HG03521 (cell line): ENCODE data around the gene CACNG1.
"Not testable (repeated sequence)": the region's sequence is repeated elsewhere in the genome, so short reads cannot be mapped to it uniquely, and the experiment has no call there.

ENCODE experiments used
- ATAC-seq: cut with Tn5 transposase; IDR thresholded peaks from one replicate; pipeline ENCODE4 v1.9.1; 2021; ENCODE audit warnings: mild to moderate bottlenecking, moderate library complexity; ENCODE audit not compliant: unreplicated experiment

The CACNG1 gene

DNA sequence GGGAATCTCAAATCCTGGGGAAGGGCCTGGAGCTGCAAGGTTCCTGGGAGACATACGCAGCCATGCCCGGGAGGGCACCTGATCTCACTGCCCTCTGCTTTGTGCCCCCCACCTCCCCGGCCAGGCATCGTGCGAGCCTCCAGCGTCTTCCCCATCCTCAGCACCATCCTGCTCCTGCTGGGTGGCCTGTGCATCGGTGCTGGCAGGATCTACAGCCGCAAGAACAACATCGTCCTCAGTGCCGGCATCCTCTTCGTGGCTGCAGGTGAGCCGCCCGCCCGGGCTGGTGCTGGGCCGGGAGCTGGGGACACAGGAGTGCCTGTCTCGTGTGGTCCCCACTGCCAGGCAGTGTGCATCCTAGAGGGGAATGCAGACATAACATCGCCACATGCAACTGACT, 19.6 kb upstream of the CACNG1 start:
- ATAC-seq = no peak

DNA sequence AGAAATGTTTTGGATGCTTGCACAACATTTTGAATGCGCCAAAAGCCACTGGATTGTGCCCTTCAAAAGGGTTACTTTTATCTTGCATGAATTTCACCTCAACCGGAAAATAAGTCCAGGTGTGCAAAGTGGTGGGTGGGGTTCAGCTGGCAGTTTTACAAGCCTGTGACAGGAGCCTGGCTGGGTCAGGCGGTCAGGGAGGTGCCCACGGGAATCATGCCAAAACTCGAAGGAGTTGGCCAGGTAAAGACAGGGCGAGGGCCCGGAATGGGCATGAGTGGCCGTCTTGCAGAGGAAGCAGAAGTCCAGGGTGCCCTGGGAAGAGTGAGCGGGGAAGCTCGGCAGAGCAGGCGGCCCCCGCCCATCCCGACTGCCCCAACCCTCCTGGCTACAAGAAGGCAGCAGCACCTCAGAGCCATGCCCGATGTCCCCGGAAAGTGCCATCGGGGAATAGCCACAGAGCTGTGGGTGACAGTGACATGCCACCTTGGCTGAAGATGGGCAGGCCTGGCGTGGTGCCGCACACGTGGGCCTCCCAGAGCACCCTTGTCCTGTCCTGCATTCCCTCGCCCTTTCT, 19.1 kb upstream of the CACNG1 start:
- ATAC-seq = no peak

DNA sequence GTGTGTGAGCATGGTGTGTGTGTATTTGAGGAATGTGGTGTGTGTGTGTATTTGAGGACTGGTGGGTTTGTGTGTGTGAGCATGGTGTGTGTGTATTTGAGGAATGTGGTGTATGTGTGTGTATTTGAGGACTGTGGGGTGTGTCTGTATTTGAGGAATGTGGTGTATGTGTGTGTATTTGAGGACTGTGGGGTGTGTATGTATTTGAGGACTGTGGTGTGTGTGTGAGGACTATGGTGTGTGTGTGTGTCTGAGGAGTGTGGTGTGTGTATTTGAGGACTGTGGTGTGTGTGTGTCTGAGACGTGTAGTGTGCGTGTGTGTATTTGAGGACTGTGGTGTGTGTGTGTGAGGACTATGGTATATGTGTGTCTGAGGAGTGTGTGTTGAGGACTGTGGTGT, 18.0 kb upstream of the CACNG1 start:
- no peak for ATAC-seq

DNA sequence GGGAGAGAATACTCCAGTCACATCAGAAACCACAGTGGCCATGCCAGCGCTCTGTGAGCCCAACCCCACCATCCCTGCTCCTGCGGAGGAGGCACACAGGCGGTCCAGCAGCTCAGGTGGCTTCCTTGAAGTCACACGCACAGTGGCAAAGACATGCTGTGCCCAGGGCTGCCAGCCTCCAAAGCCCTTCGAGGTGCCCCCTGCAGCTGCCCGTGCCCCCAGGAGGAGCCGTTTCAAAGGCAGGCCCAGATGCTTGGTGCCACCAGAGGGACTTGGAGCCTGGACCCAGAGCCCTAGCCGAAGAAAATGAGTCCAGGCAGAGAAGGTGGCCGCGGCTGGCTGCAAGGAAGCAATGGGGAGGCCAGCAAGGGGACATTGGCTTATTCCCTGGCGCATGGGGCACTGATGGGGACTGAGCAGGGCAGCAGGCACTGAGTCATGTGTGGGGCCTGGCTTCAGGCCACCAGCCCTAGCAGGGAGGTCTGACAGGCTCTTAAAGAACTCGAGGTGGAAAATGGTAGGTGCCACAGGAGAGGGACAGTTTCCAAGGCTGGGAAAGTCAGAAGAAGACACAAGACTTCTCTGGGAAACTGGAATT, 17.2 kb upstream of the CACNG1 start:
- no peak for ATAC-seq

DNA sequence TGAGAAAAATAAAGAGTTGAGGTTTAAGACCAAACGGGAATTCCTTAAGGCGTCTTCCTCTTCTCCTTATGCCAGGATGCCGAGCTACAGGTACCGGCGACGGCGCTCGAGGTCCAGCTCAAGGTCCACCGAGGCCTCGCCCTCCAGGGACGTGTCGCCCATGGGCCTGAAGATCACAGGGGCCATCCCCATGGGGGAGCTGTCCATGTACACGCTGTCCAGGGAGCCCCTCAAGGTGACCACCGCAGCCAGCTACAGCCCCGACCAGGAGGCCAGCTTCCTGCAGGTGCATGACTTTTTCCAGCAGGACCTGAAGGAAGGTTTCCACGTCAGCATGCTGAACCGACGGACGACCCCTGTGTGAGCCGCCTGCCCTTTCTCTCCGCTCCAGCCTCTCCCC, 13.7 kb upstream of the CACNG1 start:
- no peak for ATAC-seq

DNA sequence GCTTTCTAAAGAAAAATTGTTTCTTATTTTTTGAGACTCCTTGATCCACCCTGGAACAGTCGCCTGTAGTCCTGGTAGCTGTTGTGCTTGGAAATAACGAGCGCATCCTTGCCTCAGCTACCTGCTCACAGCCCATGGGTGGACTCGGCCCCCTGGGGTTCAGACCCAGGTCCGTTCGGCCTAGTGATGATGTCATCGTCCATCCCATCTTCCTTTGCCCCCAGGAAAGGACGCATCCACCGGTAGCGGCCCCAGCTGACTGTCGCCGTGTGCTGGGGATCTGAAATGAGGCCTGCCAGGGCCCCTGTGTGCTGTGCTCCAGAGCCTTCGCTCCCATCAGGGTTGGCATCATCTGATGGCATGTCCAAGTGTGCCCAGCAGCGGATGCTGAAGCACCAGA, 12.0 kb upstream of the CACNG1 start:
- no peak for ATAC-seq

DNA sequence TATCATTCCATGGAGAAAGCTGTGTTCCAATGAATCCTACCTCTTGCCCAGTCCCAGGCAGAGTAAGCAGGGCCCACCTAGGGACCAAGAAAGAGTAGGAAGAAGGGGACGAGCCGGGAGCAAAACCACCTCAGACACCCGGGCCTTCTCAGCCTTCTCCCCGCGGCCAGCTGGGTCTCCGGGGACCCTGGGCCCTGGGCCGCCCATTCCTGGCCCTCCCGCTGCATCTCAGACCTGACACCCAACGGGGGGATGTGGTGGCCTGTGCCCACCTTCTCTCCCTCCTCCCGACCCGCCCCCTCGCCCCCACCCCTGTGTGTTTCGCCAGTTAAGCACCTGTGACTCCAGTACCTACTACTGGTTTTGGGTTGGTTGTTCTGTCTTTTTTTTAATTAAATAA, 11.4 kb upstream of the CACNG1 start:
- no peak for ATAC-seq

DNA sequence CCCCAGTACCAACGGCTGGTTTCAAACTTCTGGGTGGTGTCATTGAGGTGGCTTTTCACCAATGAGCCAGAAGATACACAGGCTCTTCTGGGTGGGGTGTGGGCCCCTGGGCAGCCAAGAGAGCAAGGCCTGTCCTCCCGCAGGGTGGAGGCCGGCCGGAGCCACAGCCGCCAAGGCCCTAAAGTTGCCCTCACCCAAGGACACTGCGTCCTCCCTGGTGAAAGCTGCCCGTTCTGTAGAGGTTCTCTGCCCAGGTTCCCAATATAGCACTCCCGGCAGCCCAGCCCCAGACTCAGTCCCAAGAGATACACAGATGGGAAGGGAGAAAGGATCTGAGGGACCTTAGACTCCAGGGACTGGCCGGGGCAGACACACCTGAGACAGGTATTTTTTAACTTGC, 10.7 kb upstream of the CACNG1 start:
- no peak for ATAC-seq

DNA sequence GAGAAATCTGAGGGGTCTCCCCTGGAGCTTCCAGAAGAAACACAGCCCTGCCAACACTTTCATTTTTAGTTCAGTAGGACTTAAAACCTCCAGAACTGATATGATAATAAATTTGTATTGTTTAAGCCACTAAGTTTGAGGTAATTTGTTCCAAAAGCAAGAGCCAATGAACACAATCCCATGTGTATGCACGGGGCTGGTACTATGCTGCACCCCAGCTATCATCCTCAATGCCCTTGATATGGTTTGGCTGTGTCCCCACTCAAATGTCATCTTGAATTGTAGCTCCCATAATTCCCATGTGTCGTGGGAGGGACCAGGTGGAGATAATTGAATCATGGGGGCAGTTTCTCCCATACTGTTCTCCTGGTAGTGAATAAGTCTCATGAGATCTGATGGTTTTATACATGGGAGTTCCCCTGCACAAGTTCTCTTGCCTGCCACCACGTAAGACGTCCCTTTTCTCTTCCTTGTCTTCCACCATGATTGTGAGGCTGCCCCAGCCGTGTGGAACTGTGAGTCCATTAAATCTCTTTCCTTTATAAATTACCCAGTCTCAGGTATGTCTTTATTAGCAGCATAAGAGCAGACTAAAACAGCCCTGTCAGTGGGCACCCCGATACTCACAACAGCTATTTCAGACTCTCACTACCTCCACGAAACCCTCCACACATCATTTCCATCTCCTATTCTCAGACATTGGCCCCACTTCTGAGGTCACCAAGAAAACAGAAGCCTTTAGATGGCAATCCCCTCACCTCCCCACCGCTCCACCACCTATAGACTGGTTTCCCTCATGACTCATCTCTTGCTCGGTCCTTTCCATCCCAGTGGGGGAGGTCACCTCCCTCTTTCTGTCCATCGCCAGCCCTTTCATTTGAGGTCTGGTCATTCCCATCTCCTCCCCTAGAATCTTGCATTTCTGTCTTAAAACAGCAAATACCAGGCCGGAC, 8.9 kb upstream of the CACNG1 start:
- ATAC-seq = no peak

DNA sequence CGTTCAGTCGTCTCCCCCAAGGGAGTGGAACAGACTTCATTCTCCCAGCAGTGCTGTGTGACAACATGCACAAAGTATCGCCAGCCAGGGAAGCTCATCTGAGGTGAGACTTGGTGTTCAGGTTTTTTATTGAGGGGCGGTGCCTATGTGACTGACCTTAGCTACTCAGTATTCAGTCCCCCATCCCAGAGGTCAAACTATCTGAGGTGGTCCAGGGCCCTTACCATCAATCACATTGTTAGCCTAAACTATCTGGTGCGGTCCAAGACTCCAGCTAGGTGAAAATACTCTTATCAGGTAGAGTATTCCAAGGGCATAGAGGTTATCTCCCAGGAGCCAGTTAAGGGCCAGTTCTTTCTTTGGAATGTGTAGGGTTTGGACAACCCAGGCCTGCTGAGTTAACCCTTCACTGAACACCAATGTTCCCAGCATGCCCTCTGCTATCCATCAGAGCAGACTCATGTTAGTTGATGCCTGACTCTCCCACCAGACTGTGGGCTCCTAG, 5.4 kb upstream of the CACNG1 start:
- no peak for ATAC-seq

DNA sequence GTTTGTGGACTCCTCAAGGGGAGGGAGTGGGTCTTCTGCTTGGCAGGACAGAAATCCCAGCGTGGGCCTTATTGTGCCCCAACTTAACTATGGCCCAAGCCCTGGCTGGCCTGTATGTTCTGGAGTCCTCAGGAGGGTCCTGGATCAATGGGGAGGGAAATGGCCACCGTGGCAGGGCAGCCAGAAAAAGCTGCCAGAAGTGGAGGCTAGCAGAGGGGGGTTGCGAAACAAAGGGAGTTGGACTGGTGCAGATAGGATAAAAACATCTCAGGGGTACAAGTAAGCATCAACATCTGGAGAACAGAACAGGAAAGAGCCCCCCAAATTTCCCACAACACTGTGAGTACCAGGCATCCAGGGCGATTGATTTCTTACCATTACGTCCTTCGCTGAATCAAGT, 3.7 kb upstream of the CACNG1 start:
- ATAC-seq = no peak

DNA sequence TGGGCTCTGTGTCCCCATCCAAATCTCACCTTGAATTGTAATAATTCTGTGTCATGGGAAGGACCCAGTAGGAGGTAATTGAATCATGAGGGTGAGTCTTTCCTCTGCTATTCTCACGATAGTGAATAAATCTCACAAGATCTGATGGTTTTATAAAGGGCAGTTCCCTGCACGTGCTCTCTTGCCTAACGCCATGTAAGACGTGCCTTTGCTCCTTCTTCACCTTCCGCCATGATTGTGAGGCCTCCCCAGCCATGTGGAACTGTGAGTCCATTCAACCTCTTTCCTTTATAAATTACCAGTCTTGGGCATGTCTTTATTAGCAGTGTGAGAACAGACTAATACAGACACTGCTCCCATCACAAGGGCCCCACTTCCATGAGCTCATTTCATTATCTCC, 3.2 kb upstream of the CACNG1 start:
- not testable (repeated sequence) for ATAC-seq

DNA sequence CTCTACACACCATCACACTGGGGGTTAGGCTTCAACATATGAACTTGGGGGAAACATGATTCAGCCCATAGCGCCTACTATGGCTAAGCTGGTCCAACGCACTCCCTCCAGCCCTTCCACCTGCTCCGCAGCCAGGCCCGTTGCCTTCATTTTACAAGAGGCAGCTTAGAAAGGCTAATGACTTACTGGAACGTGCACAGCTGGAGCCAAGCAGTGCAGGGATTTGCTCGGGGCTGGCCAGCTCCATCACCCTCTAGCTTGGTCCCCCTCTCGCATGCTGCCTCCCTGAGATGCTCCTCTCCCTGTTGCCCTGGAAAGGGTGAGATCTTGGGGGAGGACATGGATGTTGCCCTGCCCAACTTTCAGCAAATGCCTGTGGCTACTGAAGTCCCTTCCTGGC, 2.8 kb upstream of the CACNG1 start:
- ATAC-seq = no peak

DNA sequence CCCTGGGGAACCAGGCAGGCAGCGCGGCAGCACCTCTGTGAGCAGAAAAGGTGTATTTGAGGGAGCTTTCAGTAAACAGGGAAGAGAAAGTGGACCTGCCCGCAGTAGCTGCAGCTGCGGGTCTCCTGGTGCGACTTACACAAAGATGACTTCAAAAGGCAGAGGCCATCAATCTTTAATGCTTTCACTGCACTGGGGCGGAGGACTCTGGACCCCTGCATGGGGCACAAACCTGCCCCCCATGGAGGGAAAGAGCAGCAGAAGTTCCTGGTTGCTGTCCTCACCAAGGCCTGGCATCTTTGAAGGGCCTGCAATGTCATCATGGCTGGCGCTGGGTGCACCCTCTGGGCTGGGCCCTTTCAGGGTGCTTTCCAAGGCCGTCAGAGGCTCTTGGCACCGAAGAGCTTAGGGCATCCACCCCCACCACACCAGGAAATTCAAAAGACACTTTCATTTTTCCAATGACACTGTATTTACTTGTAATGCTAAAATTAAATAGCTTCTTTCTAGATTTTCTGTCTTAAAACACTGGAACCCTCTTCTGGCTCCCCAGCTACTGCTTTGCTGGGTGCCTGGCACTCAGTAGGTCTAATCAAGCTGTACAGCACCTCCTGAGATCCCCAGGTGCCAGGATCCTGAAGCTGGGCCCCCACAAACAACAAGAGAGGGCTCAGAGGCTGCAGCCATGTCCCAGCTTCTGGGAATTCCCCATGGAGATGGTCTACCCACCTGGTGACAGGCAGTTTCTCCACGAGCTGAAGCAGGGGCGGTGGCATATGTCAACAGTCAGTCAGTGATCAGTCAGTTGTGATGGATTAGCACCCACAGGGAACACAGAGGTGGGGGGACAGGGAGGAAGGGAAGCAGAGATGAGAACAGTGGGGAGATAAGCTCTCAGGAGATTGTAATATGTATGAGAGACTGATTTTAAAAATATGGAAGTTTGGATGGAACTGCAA, 2.1 kb upstream of the CACNG1 start:
- no peak for ATAC-seq

DNA sequence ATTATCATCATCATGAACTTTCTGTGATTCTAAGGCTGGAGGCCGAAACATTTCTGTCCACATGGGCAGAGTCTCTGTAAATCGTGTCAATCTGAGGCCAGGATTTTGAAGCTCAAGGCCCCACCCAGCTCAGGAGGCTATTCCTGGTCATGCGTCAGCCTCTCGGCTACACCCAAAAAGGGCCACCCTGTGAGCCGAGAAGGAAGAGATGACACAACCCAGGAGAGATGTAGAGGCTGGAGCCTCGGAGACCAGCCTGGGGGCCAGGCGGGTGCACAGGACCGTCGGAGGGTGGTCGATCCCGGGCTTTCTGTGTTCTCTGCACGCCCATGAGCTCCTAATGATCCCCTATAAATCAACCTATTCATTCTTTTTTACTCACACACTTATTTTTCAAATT, 1.1 kb upstream of the CACNG1 start:
- ATAC-seq = no peak

DNA sequence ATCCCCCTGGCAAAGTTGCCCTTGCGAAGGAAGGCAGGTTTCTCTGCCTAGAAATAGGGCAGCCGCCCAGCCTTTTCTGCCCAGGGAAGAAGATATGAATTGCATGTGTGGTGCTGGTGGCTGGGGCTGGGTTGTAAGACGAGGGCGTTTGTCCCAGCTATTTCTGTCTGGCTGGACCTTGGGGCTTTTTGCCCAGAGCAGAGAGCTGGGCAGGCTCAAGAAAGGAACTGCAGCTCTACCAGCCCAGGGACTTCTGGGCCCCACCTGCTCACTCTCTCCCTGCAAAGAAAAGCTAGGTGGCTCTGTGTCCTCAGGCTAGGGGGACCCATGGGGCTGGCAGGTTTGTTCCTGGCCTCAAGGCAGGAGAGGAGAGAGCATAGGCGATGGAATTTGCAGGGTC, 586 bp downstream of the CACNG1 start:
- ATAC-seq = no peak

DNA sequence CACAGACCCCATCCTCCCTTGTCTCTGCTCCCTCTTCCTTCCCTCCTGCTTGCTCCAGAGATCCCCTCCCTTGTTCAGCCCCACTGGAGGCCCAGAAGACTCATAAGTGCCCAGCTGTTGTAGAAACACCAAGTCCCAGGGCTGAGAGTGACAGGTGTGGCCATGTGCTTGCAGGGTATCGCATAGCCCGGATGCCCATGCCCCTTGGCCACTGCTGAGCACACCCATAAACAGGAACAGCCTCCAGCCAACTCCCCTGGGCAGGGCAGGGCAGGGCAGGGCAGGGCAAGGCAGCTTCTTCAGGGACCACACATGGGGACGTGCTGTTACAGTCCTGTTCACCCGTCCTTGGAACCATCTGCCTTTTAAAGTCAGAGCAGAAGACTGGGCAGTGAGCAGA, 2.0 kb downstream of the CACNG1 start:
- ATAC-seq = no peak

DNA sequence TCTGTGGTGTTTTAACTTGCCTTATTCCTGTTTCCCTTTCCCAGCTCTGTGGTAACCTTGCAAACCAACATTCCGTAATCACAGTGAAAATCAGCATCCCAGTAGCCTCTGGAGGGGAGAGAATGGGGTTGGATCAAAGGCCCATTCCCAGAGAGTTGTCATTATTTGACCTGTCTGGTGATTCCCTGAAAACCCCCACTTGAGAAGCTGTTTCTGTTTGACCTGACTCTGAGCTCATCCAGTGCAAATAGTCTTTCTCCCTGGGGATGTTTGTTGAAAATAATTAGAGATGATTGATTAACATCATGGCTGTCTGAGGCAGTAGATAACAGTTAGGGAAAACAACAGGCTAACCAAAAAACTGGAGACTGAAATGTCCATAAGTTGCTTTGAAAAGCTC, 3.0 kb downstream of the CACNG1 start:
- ATAC-seq = no peak

DNA sequence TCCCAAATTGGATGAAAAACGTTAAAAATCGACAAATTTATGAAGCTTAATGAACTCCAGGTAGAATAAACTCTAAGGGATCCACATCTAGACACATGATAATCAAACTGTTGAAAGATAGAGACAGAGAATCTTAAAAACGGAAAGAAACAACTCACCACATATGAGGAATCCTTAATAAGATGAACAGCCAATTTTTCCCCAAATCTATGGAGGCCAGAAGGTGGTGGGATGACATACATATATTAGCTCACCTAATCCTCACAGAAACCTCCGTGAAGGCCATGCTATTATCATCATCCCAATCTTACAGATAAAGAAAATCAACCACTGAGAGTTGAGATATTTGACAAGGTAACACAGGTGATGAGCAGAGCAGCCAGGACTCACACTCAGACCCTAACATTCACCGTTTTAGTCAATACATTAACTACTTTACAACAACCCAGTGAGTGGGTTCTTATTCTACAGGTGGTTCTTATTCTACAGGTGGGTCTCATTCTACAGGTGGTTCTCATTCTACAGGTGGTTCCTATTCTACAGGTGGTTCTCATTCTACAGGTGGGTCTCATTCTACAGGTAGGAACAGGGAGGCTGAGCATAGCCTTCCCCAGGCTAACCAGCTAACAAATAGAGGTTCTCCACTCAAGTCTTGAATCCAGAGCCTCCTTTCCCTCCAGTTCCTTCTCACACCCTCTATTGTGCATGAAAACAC, 4.8 kb downstream of the CACNG1 start:
- ATAC-seq = no peak

DNA sequence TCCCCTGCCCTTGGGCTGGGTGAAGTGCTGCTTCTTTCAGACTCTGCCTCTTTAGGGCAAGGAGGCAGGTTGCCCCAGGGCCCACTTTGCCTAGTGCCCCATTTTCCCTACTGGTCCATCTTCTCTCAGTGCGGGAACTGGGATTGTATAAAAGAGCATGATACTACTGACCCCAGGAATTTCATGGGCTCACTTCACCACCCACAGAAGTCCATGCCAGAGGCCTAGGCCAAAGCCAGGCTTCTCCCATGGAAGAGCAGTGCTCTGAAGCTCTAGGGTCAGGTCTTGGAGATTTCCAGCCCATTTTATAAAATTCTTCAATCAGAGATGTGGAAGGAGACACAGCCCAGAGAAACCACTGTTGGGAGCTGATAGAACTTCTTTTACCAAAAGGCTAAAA, 5.7 kb downstream of the CACNG1 start:
- no peak for ATAC-seq
